ENCODE results near the gene PTGER2. TPM values are rescaled to one million over a fixed set of nuclear protein-coding genes. Genes with fewer than 3 reads are reported as not detected.
A peak's percentile ranks its signal among the peaks of the same experiment; 100 is the strongest.

The PTGER2 gene, protein sequence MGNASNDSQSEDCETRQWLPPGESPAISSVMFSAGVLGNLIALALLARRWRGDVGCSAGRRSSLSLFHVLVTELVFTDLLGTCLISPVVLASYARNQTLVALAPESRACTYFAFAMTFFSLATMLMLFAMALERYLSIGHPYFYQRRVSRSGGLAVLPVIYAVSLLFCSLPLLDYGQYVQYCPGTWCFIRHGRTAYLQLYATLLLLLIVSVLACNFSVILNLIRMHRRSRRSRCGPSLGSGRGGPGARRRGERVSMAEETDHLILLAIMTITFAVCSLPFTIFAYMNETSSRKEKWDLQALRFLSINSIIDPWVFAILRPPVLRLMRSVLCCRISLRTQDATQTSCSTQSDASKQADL
- total RNA-seq (1 to 10 TPM; 3.7 to 9.8 TPM), polyA plus RNA-seq (10 to 100 TPM in 1 of 2 donors, 1 to 10 TPM in 1; 2.0 to 20.6 TPM)
- long read RNA-seq, donor 1, transcript PTGER2-201 (2 exons, 2,383 nt): major isoform, 8 of 8 reads
- long read RNA-seq, donor 1, partial matches to known transcripts: 0 of 8 reads
- long read RNA-seq, donor 1, other reads (novel, unspliced or antisense): 0 of 8 reads
- long read RNA-seq, donor 2, partial matches to known transcripts: 0 of 1 reads
- long read RNA-seq, donor 2, other reads (novel, unspliced or antisense): 0 of 1 reads
- long read RNA-seq, donor 3, partial matches to known transcripts: 0 of 2 reads
- long read RNA-seq, donor 3, other reads (novel, unspliced or antisense): 0 of 2 reads
- long read RNA-seq, donor 4: 0 reads
- long read RNA-seq, donor 5, transcript PTGER2-201 (2 exons, 2,383 nt): major isoform, 5 of 5 reads
- long read RNA-seq, donor 5, partial matches to known transcripts: 0 of 5 reads
- long read RNA-seq, donor 5, other reads (novel, unspliced or antisense): 0 of 5 reads

DNA sequence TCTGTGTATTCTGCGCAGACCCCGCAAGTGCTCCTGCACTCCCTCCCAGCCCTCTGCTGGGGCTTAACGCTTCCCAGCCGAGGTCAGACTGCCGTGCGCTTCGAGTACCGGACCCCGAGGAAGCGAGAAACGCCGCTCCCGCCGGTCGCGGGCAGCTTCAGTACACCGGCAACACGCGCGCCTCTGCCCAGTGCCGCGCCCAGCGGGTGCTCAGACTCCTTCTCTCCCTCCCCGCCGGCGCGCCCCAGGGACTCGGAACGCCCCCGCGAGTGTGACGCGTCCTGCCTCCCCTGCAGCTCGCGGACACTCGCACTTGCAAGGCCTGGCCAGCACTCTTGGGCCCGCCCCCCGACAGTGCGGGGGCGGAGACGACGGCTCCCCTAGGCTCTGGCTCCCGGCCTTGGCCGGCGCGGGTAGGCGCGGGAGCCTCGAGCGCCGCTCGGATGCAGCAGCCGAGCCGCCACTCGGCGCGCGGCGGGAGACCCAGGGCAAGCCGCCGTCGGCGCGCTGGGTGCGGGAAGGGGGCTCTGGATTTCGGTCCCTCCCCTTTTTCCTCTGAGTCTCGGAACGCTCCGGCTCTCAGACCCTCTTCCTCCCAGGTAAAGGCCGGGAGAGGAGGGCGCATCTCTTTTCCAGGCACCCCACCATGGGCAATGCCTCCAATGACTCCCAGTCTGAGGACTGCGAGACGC lies at the start of gene PTGER2:
Gene PTGER2, plus strand, starts transcription at position 410 of the 692 bp plus-strand sequence. Its CDS starts 237 bp downstream, at position 647.
- peak; percentile 83 to 89 (median 84) for DNase-seq
- H3K36me3 ChIP-seq (ENCODE audit: control insufficient read depth in 4 of 4, insufficient read depth in 4 of 4, low read length in 4 of 4): no peaks in the 10 kb centered on the region
- WGBS, 2 donors: 0% methylated on average over 58 to 73 of the region's 73 CpGs
- TF ChIP-seq CTCF (IDR thresholded peaks at IDR 0.05; ENCODE audit: control extremely low read depth, extremely low read depth): no peak
- ATAC-seq (ENCODE audit: insufficient read depth, low FRiP score): peak; percentile 89
- peak within 1 kb of the TSS in 1 of 2 donors; percentile 50 for H3K9ac ChIP-seq (ENCODE audit: insufficient read depth in 1 of 2, low read length in 2 of 2)
- H3K9me3 ChIP-seq (ENCODE audit: control insufficient read depth in 4 of 4, insufficient read depth in 3 of 4, low read length in 3 of 4): peaks cover 0 to 2% (median 0%) of the 10 kb centered on the region in 4 donors
- peak within 1 kb of the TSS; percentile 46 for H3K4me3 ChIP-seq
- H3K4me1 ChIP-seq (ENCODE audit: control insufficient read depth in 5 of 5, insufficient read depth in 5 of 5, low read length in 5 of 5): peaks cover 0 to 50% (median 10%) of the 10 kb centered on the region in 5 donors
- peak within 1 kb of the TSS in 1 of 2 donors; percentile 91 for H3K27ac ChIP-seq (ENCODE audit: low read depth in 1 of 2, low read length in 1 of 2)
- H3K27me3 ChIP-seq (ENCODE audit: control insufficient read depth in 3 of 3, insufficient read depth in 3 of 3, low read length in 2 of 3): peaks cover 0 to 32% (median 0%) of the 10 kb centered on the region in 3 donors

- DNase-seq (no peak), ATAC-seq (ENCODE audit: insufficient read depth, low FRiP score) (no peak)
- Histone ChIP-seq H3K9ac (ENCODE audit: insufficient read depth in 1 of 2, low read length in 2 of 2) (no peak overlapping the region), H3K27ac (ENCODE audit: low read depth in 1 of 2, low read length in 1 of 2) (no peak overlapping the region), H3K4me1 (ENCODE audit: control insufficient read depth in 5 of 5, insufficient read depth in 5 of 5, low read length in 5 of 5) (peaks cover 0 to 16% (median 12%) of the 10 kb centered on the region in 5 donors), H3K36me3 (ENCODE audit: control insufficient read depth in 4 of 4, insufficient read depth in 4 of 4, low read length in 4 of 4) (no peaks in the 10 kb centered on the region), H3K4me3 (no peak overlapping the region), H3K9me3 (ENCODE audit: control insufficient read depth in 4 of 4, insufficient read depth in 3 of 4, low read length in 3 of 4) (no peaks in the 10 kb centered on the region), H3K27me3 (ENCODE audit: control insufficient read depth in 3 of 3, insufficient read depth in 3 of 3, low read length in 2 of 3) (peaks cover 5 to 43% (median 38%) of the 10 kb centered on the region in 3 donors)
- TF ChIP-seq CTCF (IDR thresholded peaks at IDR 0.05; ENCODE audit: control extremely low read depth, extremely low read depth): no peak
- WGBS, 2 donors: 22 to 32% methylated on average over 5 of the region's 5 CpGs
These were observed 48.9 kb upstream of the PTGER2 start for GRCh38 chr14:52265253-52265652.

GRCh38 chr14:52266179-52266578 lies 47.9 kb upstream of the PTGER2 start:
- Histone ChIP-seq H3K4me1 (ENCODE audit: control insufficient read depth in 5 of 5, insufficient read depth in 5 of 5, low read length in 5 of 5) (peaks cover 0 to 16% (median 12%) of the 10 kb centered on the region in 5 donors), H3K9me3 (ENCODE audit: control insufficient read depth in 4 of 4, insufficient read depth in 3 of 4, low read length in 3 of 4) (no peaks in the 10 kb centered on the region), H3K27me3 (ENCODE audit: control insufficient read depth in 3 of 3, insufficient read depth in 3 of 3, low read length in 2 of 3) (peaks cover 5 to 52% (median 44%) of the 10 kb centered on the region in 3 donors), H3K27ac (ENCODE audit: low read depth in 1 of 2, low read length in 1 of 2) (no peak overlapping the region), H3K4me3 (no peak overlapping the region), H3K36me3 (ENCODE audit: control insufficient read depth in 4 of 4, insufficient read depth in 4 of 4, low read length in 4 of 4) (no peaks in the 10 kb centered on the region), H3K9ac (ENCODE audit: insufficient read depth in 1 of 2, low read length in 2 of 2) (no peak overlapping the region)
- 74 to 78% methylated on average over 3 of the region's 3 CpGs for WGBS, 2 donors
- TF ChIP-seq CTCF (IDR thresholded peaks at IDR 0.05; ENCODE audit: control extremely low read depth, extremely low read depth): no peak
- DNase-seq: no peak
- ATAC-seq (ENCODE audit: insufficient read depth, low FRiP score): no peak

All from lung (tissue), 16 donors.